ENCODE data around the gene ATP6V0D1. TPM values are rescaled to one million over a fixed set of nuclear protein-coding genes. Genes with fewer than 3 reads are reported as not detected.

ATP6V0D1 gene
- polyA plus RNA-seq, 4 donors = 66.2 to 96.0 (median 84.0) TPM

- no peak for DNase-seq (ENCODE audit: low read depth in 4 of 4, low spot score in 3 of 4)
Measured at GRCh38 chr16:67395458-67396158, 85.3 kb downstream of the ATP6V0D1 start.

GRCh38 chr16:67395105-67395457 lies 85.9 kb downstream of the ATP6V0D1 start:
- DNase-seq (ENCODE audit: low read depth in 4 of 4, low spot score in 3 of 4) = no peak

- no peak for DNase-seq (ENCODE audit: low read depth in 4 of 4, low spot score in 3 of 4)
Measured at GRCh38 chr16:67394155-67395104, 86.5 kb downstream of the ATP6V0D1 start.

GRCh38 chr16:67393788-67394154 lies 87.2 kb downstream of the ATP6V0D1 start:
- no peak for DNase-seq (ENCODE audit: low read depth in 4 of 4, low spot score in 3 of 4)

DNA sequence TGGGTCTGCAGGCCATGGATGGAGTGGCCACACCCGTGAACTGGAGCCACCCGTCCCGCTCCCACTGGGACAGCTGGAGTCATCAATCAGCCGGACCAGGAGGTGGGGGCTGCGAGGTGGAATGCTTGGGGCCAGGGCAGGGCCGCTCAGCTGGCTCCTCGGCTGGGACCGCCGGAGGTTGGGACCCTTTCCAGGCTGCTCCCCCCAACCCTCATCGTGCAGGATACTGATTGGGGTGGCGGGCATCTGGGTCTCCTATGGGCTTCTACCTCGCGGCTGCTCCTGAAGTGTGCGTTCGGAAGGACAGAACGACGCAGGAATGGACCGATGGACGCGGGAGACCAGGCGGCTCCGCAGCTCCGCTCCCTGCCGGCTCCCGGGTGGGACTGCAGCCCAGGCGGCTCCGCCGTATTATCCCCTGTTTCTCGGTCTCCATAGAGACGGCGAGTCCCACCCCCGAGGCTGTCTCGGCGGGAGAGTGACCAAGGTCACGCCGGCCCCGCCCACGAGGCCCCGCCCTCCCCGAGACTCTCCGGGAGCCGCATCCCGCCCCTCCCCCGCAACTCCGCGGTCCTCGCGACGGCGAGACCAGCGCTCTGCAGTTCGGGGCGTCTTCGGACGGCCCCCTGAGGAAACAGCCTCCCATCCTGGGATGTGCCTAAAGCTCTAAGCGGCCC lies 87.7 kb downstream of the ATP6V0D1 start, which contains the start of gene TPPP3:
Gene TPPP3, minus strand, starts transcription at position 388 of the 677 bp plus-strand sequence. CDS start 2,387 bp downstream, outside the sequence.
- DNase-seq (ENCODE audit: low read depth in 4 of 4, low spot score in 3 of 4) = peak in 1 of 4 donors; percentile 79

- no peak for DNase-seq (ENCODE audit: low read depth in 4 of 4, low spot score in 3 of 4)
Measured at GRCh38 chr16:67392301-67393059, 88.5 kb downstream of the ATP6V0D1 start.

- no peak for DNase-seq (ENCODE audit: low read depth in 4 of 4, low spot score in 3 of 4)
Measured at GRCh38 chr16:67391424-67392300, 89.3 kb downstream of the ATP6V0D1 start.

DNA sequence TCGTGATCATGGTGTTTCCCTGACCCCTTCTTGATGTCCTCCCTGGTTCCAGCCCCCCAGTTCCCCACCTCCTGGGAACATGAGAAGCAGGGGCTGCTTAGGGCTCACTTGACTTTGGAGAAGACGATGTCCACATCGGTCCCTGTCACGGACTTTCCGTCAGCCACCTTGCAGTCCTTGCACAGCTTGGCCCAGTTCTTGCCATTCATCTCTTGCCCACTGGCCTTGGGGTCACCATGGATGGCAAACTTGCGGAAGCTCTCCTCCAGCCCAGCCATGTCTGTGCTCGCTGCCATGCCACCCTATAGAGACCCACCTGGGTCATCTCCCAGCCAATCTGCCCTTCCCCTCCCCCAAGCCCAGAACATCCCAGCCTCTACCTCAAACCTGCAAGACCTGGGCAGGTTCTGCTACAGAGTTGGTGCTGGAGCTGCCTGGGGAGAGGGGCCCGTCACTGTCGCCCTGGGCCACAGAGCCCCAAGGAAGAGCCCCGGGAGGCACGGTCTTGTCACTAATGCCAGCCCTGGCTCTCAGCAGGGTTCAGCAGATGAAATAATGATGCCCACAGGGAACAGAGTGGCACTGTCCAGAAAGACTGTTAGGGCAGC lies 90.0 kb downstream of the ATP6V0D1 start:
- DNase-seq (ENCODE audit: low read depth in 4 of 4, low spot score in 3 of 4) = no peak

DNA sequence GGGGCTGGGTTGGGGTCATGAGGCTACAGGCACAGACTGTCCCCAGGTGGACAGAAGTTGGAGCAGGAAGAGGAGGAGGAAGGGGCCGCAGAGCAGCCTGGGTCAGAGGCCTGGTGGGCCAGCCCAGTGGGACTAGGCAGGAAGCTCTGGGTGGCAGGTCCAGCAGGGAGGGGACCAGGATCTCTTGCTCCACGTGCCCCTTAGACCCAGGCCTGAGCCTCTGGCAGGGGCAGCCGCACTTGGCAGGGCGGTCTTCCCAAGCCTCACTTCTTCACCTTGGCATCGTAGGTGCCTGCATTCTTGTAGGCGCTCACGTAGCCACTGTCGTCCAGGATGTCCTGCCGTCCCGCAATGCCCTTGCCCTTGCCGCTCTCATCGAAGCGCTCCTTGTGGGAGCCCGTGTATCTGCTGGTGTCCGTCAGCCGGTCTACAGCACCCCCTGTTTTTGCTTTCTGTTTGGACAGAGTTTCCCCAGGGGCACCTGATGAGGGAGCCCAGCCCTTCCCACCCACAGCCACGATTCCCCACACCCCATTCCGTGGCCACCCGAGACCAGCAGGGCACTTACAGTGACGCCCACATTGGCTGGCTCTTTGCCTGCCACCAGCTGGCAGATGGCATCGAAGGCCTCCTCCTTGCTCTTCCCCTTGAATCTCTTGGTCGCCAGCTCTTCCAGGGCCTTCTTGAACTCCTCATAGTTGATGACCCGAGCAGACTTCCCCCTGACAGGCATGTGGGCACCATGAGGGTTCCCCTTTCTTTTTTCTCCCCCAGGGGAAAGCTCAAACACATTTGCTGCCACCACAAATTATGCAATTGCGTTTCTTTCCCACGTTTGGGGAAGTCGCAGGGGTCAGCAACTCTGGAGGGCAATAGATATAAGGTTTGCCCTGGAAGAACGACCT lies 90.8 kb downstream of the ATP6V0D1 start:
- DNase-seq (ENCODE audit: low read depth in 4 of 4, low spot score in 3 of 4) = no peak

DNA sequence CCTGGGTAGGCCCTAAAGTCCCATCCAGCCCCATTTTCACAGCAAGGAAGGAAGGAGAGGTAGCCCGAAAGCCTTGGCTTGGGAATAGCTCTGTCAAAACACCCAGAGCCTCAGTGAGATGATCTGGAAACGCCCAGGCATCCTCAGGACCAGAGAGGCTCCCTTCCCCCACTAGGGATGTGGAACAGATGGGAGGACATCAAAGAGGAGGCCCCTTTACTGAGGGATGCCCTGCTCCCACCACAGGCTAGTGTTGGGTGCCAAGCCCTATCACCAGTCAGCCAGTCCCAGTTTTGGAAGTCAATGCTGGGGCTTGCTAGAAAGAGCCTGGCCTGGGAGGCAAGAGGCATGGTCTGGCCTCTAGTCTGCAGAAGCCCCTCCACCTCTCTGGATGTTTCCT lies 92.4 kb downstream of the ATP6V0D1 start:
- DNase-seq (ENCODE audit: low read depth in 4 of 4, low spot score in 3 of 4) = no peak

DNA sequence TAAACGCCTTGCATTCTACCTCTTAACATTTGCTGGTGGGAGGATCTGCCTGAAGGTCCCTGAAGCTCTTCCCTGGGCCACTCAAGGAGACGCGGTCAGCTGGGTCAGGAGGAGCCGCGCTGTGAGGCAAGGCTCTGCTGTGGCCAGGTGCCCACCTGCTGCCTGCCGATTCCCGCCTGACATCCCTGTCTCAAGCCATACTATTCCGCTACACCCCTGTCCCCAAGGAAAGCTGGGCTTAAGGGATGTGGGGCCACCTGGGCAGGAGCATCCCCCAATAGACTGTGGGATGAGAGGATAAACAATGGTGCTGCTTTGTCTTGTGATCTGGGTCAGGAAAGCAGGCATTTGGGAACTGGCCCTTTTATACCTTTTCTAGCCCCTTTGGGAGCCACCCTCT lies 92.8 kb downstream of the ATP6V0D1 start:
- DNase-seq (ENCODE audit: low read depth in 4 of 4, low spot score in 3 of 4) = no peak

Other genes starting within 250 kb of the ATP6V0D1 start
- gene FHOD1, start 233.7 kb downstream of the ATP6V0D1 start, polyA plus RNA-seq (ENCODE audit: insufficient read length in 4 of 4) = 10 to 100 TPM; 37.6 to 51.7 (median 40.2) TPM
- 1 to 10 TPM; 2.6 to 5.9 (median 4.5) TPM for gene SLC9A5, start 232.2 kb downstream of the ATP6V0D1 start, polyA plus RNA-seq (ENCODE audit: insufficient read length in 4 of 4)
- 10 to 100 TPM in 3 of 4 donors, 1 to 10 TPM in 1; 9.5 to 28.0 (median 14.5) TPM for gene PLEKHG4, start 201.6 kb downstream of the ATP6V0D1 start, polyA plus RNA-seq (ENCODE audit: insufficient read length in 4 of 4)
- gene KCTD19, start 154.4 kb downstream of the ATP6V0D1 start, polyA plus RNA-seq (ENCODE audit: insufficient read length in 4 of 4) = 1 to 10 TPM in 2 of 4 donors, under 1 TPM in 2; 0.50 to 2.3 (median 1.2) TPM
- 1 to 10 TPM; 1.5 to 7.7 (median 4.6) TPM for gene LRRC36, start 154.3 kb downstream of the ATP6V0D1 start, polyA plus RNA-seq (ENCODE audit: insufficient read length in 4 of 4)
- gene TPPP3, start 87.7 kb downstream of the ATP6V0D1 start, polyA plus RNA-seq (ENCODE audit: insufficient read length in 4 of 4) = 10 to 100 TPM; 44.8 to 63.4 (median 53.2) TPM
- gene ZDHHC1, start 64.7 kb downstream of the ATP6V0D1 start, polyA plus RNA-seq (ENCODE audit: insufficient read length in 4 of 4) = 10 to 100 TPM; 10.4 to 18.0 (median 11.9) TPM
- gene HSD11B2, start 50.0 kb downstream of the ATP6V0D1 start, polyA plus RNA-seq (ENCODE audit: insufficient read length in 4 of 4) = 10 to 100 TPM; 16.5 to 74.4 (median 45.6) TPM
- under 1 TPM in 1 of 4 donors, not detected in 3; 0.34 TPM for gene AGRP, start 2.4 kb upstream of the ATP6V0D1 start, polyA plus RNA-seq (ENCODE audit: insufficient read length in 4 of 4)
- 100 to 1,000 TPM in 3 of 4 donors, 10 to 100 TPM in 1; 40.9 to 136 (median 116) TPM for gene RIPOR1, start 47.7 kb upstream of the ATP6V0D1 start, polyA plus RNA-seq (ENCODE audit: insufficient read length in 4 of 4)
- gene CTCF, start 81.4 kb upstream of the ATP6V0D1 start, polyA plus RNA-seq (ENCODE audit: insufficient read length in 4 of 4) = 10 to 100 TPM; 68.3 to 87.1 (median 81.8) TPM
- gene CARMIL2, start 164.0 kb upstream of the ATP6V0D1 start, polyA plus RNA-seq (ENCODE audit: insufficient read length in 4 of 4) = 1 to 10 TPM in 1 of 4 donors, under 1 TPM in 3; 0.78 to 1.4 (median 0.84) TPM
- gene ACD, start 179.1 kb upstream of the ATP6V0D1 start, polyA plus RNA-seq (ENCODE audit: insufficient read length in 4 of 4) = 10 to 100 TPM; 19.4 to 30.0 (median 21.8) TPM
- 1 to 10 TPM; 2.8 to 3.5 (median 3.3) TPM for gene PARD6A, start 179.8 kb upstream of the ATP6V0D1 start, polyA plus RNA-seq (ENCODE audit: insufficient read length in 4 of 4)
- 10 to 100 TPM; 13.1 to 39.2 (median 19.1) TPM for gene ENKD1, start 185.6 kb upstream of the ATP6V0D1 start, polyA plus RNA-seq (ENCODE audit: insufficient read length in 4 of 4)
- gene C16orf86, start 185.7 kb upstream of the ATP6V0D1 start, polyA plus RNA-seq (ENCODE audit: insufficient read length in 4 of 4) = 1 to 10 TPM; 1.7 to 4.3 (median 2.7) TPM
- 10 to 100 TPM; 17.7 to 24.5 (median 20.7) TPM for gene GFOD2, start 238.2 kb upstream of the ATP6V0D1 start, polyA plus RNA-seq (ENCODE audit: insufficient read length in 4 of 4)